Measurements from ENCODE around the gene UBE2D2.
"Not testable (repeated sequence)": the region's sequence is repeated elsewhere in the genome, so short reads cannot be mapped to it uniquely, and the experiment has no call there.

Gene UBE2D2

GRCh38 chr5:139549162-139549894 lies 11.8 kb upstream of the UBE2D2 start:
- DNase-seq (ENCODE audit: low read depth), result no peak

GRCh38 chr5:139550051-139550872 lies 10.9 kb upstream of the UBE2D2 start:
- not testable (repeated sequence) for DNase-seq (ENCODE audit: low read depth)

- DNase-seq (ENCODE audit: low read depth), result no peak
Measured at GRCh38 chr5:139551191-139551889, 9.8 kb upstream of the UBE2D2 start.

DNA sequence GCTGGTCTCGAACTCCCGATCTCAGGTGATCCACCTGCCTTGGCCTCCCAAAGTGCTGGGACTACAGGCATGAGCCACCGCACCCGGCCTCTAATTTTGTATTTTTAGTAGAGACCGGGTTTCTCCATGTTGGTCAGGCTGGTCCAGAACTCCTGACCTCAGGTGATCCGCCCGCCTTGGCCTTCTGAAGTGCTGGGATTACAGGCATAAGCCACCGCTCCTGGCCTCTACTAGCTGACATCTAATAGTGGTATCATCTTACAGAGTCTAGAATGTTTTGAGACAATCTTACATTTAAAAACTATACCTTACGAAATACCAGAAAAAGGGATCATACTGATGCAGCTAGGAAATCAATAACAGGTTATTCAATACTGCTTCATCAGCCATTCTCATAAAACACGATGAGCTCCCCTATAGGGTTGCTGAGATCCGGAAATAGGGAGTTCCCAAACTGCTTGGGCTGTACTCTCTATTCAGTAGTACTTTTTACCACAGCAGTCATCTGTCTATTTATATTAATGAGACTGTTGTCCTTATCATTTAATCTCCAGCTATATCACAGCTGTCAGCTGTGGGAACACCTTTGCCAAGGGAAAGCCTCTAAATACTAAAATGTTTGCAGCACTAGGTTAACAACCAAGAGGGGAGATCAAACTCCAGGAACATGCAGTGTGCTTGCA lies 8.1 kb upstream of the UBE2D2 start:
- DNase-seq (ENCODE audit: low read depth), result no peak

- no peak for DNase-seq (ENCODE audit: low read depth)
Measured at GRCh38 chr5:139554264-139554663, 6.9 kb upstream of the UBE2D2 start.

- DNase-seq (ENCODE audit: low read depth), result no peak
Measured at GRCh38 chr5:139557811-139558210, 3.3 kb upstream of the UBE2D2 start.

DNA sequence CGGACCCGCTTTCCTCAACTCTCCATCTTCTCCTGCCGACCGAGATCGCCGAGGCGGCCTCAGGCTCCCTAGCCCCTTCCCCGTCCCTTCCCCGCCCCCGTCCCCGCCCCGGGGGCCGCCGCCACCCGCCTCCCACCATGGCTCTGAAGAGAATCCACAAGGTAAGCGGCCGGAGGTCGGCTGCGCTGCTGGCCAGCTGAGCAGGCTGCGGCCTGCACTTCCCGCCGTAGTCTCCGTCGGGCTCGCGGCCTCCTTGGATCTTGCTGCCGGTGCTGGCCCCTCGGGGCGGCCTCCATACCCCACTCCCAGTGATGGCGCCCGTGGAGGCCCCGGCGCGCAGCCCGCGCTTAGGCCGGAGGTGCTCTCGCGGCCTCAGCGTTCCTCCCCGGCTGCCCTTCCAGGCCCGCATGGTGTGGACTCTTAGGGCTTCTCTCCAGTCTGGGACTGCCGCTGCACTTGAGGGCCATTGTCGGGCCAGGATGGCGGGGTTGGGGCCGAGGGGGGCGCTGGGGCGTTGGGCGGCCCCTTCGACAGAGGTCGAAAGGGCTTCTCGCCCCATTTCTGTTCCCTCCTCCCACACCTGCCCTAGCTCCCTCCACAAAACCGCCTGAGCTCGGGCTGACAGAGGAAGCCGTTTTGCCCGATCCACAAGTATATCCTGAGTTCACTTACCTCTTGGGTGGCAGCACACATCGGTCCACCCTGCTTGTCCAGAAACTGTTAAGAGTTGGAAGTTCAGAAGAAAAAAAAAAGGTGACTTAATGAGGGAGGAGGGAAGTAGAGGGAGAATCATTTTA lies 714 bp downstream of the UBE2D2 start:
- peak; percentile 27 for DNase-seq (ENCODE audit: low read depth)

GRCh38 chr5:139562847-139563246 lies 1.7 kb downstream of the UBE2D2 start:
- DNase-seq (ENCODE audit: low read depth), result no peak

DNA sequence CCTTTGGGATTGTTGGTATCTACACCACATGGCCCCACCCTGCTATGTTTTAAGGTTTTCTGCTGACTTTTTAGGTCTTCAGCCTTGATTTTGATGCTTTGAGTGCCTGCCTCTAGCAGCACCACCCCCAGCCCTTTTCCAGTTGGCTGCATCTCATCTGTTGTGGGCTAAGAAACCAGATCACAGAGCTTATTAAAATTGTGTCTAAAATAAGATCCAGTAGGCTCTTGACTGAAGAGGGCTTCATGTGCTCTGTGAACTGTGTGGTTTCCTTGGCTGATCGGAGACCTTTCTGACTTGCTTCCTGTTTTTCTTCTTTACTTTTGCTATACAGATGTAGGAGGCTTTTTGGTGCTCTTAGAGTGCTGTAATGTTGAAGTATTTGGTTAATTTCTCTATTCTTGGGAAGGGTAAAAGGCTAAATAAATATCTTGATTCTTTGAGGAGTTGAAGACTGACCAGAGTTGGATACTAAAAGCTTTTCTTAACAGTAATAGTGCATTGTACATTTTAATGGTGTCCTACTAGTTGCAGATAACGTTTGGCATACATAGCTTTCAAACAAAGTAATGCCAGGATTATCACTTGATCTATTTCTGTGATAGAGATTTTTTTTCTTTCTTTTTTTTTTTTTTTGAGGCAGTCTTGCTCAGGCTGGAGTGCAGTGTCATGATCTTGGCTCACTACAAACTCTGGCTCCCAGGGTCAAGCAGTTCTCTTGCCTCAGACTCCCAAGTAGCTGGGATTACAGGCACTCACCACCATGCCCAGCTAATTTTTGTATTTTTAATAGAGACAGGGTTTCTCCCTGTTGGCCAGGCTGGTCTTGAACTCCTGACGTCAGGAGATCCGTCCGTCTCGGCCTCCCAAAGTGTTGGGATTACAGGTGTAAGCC lies 4.5 kb downstream of the UBE2D2 start:
- DNase-seq (ENCODE audit: low read depth), result peak; percentile 30

- peak; percentile 79 for DNase-seq (ENCODE audit: low read depth)
Measured at GRCh38 chr5:139566611-139567010, 5.5 kb downstream of the UBE2D2 start.

- no peak for DNase-seq (ENCODE audit: low read depth)
Measured at GRCh38 chr5:139569270-139569955, 8.3 kb downstream of the UBE2D2 start.

DNA sequence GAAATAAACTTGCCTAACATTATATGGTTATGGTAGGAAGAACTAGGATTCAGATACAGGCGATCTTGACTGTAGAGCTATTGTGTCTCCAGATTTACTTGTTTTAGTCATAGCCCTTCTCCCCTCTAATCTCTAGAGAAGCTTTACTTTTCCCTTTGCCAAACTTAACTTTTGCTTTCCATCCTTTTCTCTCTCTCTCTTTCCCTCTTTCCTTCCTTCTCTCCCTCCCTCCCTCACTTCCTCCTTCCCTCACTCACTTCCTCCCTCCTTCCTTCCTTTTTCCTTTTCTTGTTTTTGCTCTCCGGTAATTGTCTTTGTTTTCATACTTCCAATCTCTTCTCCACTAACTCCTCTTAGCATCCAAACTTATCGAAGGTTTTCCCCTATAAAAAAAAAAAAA lies 10.4 kb downstream of the UBE2D2 start:
- no peak for DNase-seq (ENCODE audit: low read depth)

- DNase-seq (ENCODE audit: low read depth), result no peak
Measured at GRCh38 chr5:139571966-139572365, 10.8 kb downstream of the UBE2D2 start.

DNA sequence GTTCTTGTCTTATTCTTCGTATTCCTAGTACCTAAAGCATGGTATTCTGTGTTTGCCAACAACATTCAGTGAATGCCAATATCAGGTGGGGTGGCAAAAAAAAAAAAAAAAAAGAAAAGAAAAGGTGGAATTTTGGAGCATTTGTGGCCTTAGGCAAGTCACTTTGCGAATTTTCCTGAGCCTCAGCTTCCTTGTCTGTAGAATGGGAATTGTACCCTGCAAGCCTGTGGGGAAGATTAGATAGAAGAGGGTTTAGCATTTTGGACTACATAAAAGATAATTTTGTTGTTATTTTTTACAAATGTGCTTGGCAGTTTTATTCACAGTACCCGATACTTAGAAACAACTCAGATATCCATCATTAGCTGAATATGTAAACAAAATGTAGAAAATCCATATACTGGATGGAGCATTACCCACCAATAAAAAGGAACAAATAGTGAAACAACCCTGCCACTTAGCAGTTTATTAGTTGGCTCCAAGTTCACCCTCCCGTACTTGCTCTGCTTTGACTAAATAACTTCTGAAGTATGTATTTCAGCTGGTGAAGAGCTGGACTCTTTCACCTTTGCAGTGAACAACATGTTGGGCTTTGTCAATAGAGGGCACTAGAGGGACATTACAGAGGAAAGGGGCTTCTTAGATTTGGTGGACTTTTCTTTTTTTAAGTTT lies 13.6 kb downstream of the UBE2D2 start:
- peak; percentile 30 for DNase-seq (ENCODE audit: low read depth)

- no peak for DNase-seq (ENCODE audit: low read depth)
Measured at GRCh38 chr5:139575313-139575646, 14.1 kb downstream of the UBE2D2 start.

- DNase-seq (ENCODE audit: low read depth), result no peak
Measured at GRCh38 chr5:139575751-139576150, 14.6 kb downstream of the UBE2D2 start.

GRCh38 chr5:139577689-139578290 lies 16.7 kb downstream of the UBE2D2 start:
- DNase-seq (ENCODE audit: low read depth), result no peak

DNA sequence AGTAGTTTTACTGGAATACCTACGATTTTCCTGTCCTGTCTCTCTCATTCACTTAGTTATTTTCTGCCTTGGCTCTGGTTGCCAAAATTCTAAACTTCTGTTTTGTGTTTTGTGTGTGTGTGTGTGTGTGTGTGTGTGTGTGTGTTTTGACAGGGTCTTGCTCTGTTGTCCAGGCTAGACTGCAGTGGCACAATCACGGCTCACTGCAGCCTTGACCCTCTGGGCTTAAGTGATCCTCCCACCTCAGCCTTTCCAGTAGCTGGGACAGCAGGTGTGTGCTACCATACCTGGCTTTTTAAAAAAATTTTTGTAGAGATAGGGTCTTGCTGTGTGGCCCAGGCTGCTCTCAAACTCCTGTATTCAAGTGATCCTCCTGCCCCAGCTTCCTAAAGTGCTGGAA lies 17.2 kb downstream of the UBE2D2 start:
- no peak for DNase-seq (ENCODE audit: low read depth)

DNA sequence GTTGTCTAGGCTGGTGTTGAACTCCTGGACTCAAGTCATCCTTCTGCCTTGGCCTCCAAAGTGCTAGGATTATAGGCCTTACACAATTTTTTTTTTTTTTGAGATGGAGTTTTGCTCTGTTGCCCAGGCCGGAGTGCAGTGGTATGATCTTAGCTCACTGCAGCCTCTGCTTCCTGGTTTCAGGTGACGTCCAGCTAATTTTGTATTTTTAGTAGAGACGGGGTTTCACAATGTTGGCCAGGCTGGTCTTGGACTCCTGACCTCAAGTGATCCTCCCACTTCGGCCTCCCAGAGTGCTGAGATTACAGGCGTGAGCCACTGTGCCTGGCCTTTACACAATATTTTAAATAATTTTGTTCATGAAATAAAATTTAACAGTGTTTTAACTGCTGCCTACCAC lies 21.0 kb downstream of the UBE2D2 start:
- DNase-seq (ENCODE audit: low read depth), result not testable (repeated sequence)

All from fibroblast of gingiva (primary cell).